Measurements from ENCODE around the gene HSPA4. TPM values are rescaled to one million over a fixed set of nuclear protein-coding genes. Genes with fewer than 3 reads are reported as not detected.
A peak's percentile ranks its signal among the peaks of the same experiment; 100 is the strongest.
"Not testable (repeated sequence)": the region's sequence is repeated elsewhere in the genome, so short reads cannot be mapped to it uniquely, and the experiment has no call there.

Gene HSPA4
- total and polyA plus RNA-seq, 2 experiments from 2014 or later, result 57.1 to 79.7 TPM

DNA sequence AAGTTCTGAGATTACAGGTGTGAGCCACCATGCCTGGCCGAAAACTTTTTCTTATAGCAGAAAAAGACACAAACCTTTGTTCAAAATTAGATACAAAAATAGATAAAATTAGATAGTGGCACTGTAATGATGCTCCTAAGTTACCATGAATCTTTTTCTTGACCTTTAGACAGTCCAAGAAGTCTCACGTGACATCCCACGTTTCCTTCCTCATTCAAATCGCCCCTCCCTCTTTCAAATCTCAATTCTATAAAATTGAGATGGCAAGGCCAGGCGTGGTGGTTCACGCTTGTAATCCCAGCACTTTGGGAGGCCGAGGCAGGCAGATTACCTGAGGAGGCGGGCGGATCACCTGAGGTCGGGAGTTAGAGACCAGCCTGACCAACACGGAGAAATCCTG, 17.7 kb upstream of the HSPA4 start:
- Histone ChIP-seq H3K36me3 (no peaks in the 10 kb centered on the region), H3K27ac (no peak overlapping the region), H3K9me3 (ENCODE audit: low read depth) (no peaks in the 10 kb centered on the region), H3K4me1 (ENCODE audit: low read depth) (peaks cover 5% of the 10 kb centered on the region), H3K4me3 (no peak overlapping the region), H3K27me3 (no peaks in the 10 kb centered on the region)
- DNase-seq (ENCODE audit: low read depth in 1 of 2, low spot score in 1 of 2), result no peak
- TF ChIP-seq, protein P1, sequence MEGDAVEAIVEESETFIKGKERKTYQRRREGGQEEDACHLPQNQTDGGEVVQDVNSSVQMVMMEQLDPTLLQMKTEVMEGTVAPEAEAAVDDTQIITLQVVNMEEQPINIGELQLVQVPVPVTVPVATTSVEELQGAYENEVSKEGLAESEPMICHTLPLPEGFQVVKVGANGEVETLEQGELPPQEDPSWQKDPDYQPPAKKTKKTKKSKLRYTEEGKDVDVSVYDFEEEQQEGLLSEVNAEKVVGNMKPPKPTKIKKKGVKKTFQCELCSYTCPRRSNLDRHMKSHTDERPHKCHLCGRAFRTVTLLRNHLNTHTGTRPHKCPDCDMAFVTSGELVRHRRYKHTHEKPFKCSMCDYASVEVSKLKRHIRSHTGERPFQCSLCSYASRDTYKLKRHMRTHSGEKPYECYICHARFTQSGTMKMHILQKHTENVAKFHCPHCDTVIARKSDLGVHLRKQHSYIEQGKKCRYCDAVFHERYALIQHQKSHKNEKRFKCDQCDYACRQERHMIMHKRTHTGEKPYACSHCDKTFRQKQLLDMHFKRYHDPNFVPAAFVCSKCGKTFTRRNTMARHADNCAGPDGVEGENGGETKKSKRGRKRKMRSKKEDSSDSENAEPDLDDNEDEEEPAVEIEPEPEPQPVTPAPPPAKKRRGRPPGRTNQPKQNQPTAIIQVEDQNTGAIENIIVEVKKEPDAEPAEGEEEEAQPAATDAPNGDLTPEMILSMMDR (IDR thresholded peaks at IDR 0.05; ENCODE audit: low read depth, low read length), result no peak

- DNase-seq (ENCODE audit: low read depth in 1 of 2, low spot score in 1 of 2), result no peak
- H3K27me3 ChIP-seq, result no peaks in the 10 kb centered on the region
- TF ChIP-seq, protein P1 (IDR thresholded peaks at IDR 0.05; ENCODE audit: low read depth, low read length), result no peak
- H3K4me3 ChIP-seq, result no peak overlapping the region
- peaks cover 5% of the 10 kb centered on the region for H3K4me1 ChIP-seq (ENCODE audit: low read depth)
- H3K27ac ChIP-seq, result no peak overlapping the region
- no peaks in the 10 kb centered on the region for H3K9me3 ChIP-seq (ENCODE audit: low read depth)
- H3K36me3 ChIP-seq, result no peaks in the 10 kb centered on the region
Measured at GRCh38 chr5:133035224-133035623, 16.6 kb upstream of the HSPA4 start.

DNA sequence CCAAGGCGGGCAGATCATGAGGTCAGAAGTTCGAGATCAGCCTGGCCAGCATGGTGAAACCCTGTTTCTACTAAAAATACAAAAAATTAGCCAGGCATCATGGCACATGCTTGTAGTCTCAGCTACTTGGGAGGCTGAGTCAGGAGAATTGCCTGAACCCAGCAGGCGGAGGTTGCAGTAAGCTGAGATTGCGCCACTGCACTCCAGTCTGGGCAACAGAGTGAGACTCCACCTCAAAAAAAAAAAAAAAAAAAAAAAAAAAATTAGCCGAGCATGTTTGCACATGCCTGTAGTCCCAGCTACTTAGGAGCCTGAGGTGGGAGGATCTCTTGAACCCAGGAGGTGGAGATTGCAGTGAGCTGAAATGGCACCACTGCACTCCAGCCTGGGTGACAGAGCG, 15.1 kb upstream of the HSPA4 start:
- not testable (repeated sequence) for H3K9me3 ChIP-seq (ENCODE audit: low read depth); DNase-seq (ENCODE audit: low read depth in 1 of 2, low spot score in 1 of 2); H3K36me3 ChIP-seq; H3K4me3 ChIP-seq; H3K27ac ChIP-seq; H3K27me3 ChIP-seq; H3K4me1 ChIP-seq (ENCODE audit: low read depth)

- no peak overlapping the region for H3K4me3 ChIP-seq
- no peak for DNase-seq (ENCODE audit: low read depth in 1 of 2, low spot score in 1 of 2)
- H3K27ac ChIP-seq, result no peak overlapping the region
- TF ChIP-seq, protein P1 (IDR thresholded peaks at IDR 0.05; ENCODE audit: low read depth, low read length), result no peak
- no peaks in the 10 kb centered on the region for H3K27me3 ChIP-seq
- no peaks in the 10 kb centered on the region for H3K9me3 ChIP-seq (ENCODE audit: low read depth)
- no peaks in the 10 kb centered on the region for H3K36me3 ChIP-seq
- H3K4me1 ChIP-seq (ENCODE audit: low read depth), result no peaks in the 10 kb centered on the region
Measured at GRCh38 chr5:133041157-133041784, 10.5 kb upstream of the HSPA4 start.

DNA sequence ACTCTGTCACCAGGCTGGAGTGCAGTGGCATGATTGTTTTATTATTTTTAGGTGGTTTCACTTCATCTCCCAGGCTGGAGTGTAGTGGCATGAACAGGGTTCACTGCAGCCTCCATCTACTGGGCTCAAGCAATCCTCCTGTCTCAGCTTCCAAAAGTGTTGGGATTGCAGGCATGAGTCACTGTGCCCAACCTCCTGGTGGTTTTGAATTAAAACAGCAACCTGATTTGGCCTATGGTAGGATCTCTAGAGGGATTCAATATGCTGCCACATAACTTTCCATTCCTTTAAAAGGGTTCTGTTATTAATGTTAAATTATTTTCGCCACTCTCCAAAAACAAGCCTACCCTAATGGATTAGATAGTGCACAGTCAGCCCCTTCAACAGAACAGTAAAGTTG, 9.9 kb upstream of the HSPA4 start:
- H3K36me3 ChIP-seq, result no peaks in the 10 kb centered on the region
- no peaks in the 10 kb centered on the region for H3K9me3 ChIP-seq (ENCODE audit: low read depth)
- no peaks in the 10 kb centered on the region for H3K27me3 ChIP-seq
- TF ChIP-seq, protein P1 (IDR thresholded peaks at IDR 0.05; ENCODE audit: low read depth, low read length), result no peak
- H3K27ac ChIP-seq, result no peak overlapping the region
- DNase-seq (ENCODE audit: low read depth in 1 of 2, low spot score in 1 of 2), result peak in 1 of 2 donors; percentile 34
- no peak overlapping the region for H3K4me3 ChIP-seq
- no peaks in the 10 kb centered on the region for H3K4me1 ChIP-seq (ENCODE audit: low read depth)

DNA sequence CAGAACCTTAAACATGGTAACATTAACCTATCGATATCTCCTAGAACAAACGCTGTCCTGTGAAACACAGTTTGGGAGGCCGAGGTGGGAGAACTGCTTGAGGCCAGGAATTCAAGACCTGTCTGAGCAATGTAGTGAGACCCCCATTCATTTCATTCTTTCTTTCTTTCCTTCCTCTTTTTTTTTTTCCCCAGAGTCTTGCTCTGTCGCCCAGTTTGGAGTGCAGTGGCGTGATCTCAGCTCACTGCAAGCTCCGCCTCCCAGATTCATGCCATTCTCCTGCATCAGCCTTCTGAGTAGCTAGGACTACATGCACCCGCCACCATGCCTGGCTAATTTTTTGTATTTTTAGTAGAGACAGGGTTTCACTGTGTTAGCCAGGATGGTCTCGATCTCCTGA, 5.3 kb upstream of the HSPA4 start:
- not testable (repeated sequence) for H3K27ac ChIP-seq; H3K9me3 ChIP-seq (ENCODE audit: low read depth); H3K36me3 ChIP-seq; H3K27me3 ChIP-seq; H3K4me3 ChIP-seq; DNase-seq (ENCODE audit: low read depth in 1 of 2, low spot score in 1 of 2)
- peaks cover 25% of the 10 kb centered on the region for H3K4me1 ChIP-seq (ENCODE audit: low read depth)

- H3K4me3 ChIP-seq, result no peak overlapping the region
- no peaks in the 10 kb centered on the region for H3K36me3 ChIP-seq
- TF ChIP-seq, protein P1 (IDR thresholded peaks at IDR 0.05; ENCODE audit: low read depth, low read length), result no peak
- H3K4me1 ChIP-seq (ENCODE audit: low read depth), result peaks cover 25% of the 10 kb centered on the region
- H3K27ac ChIP-seq, result no peak overlapping the region
- no peaks in the 10 kb centered on the region for H3K27me3 ChIP-seq
- DNase-seq (ENCODE audit: low read depth in 1 of 2, low spot score in 1 of 2), result no peak
- no peaks in the 10 kb centered on the region for H3K9me3 ChIP-seq (ENCODE audit: low read depth)
Measured at GRCh38 chr5:133047404-133047803, 4.4 kb upstream of the HSPA4 start.

Measured in cardiac muscle cell (in vitro differentiated cells and primary cell).